Skin of body (tissue), 3 donors: ENCODE data around the gene KRCC1. TPM values are rescaled to one million over a fixed set of nuclear protein-coding genes. Genes with fewer than 3 reads are reported as not detected.
"Not testable (repeated sequence)": the region's sequence is repeated elsewhere in the genome, so short reads cannot be mapped to it uniquely, and the experiment has no call there.

Source experiments
- DNase-seq: peaks from one replicate; lab custom pipeline; 2025; lab: John Stamatoyannopoulos, UW
- small RNA-seq: library from RNA; depleted of rRNA; stranded (forward); fragments of <200 nt; gene quantifications from one replicate; pipeline ENCODE3, GENCODE V24; 2014; ENCODE audit warnings: low replicate concordance
- total RNA-seq: library from RNA; depleted of rRNA; stranded (reverse); fragments of >200 nt; gene quantifications from one replicate; pipeline ENCODE4 v1.2.3, GENCODE V29; 2014

KRCC1 gene
- total RNA-seq, 1 donor from 2014 or later = 15.5 TPM

GRCh38 chr2:88003074-88003755 is 52.4 kb downstream of the KRCC1 start:
- DNase-seq = no peak

- no peak for DNase-seq
Measured at GRCh38 chr2:88002359-88002707, 53.2 kb downstream of the KRCC1 start.

- DNase-seq = not testable (repeated sequence)
Measured at GRCh38 chr2:88000474-88000873, 55.1 kb downstream of the KRCC1 start.

- no peak for DNase-seq
Measured at GRCh38 chr2:87996570-87996969, 59.0 kb downstream of the KRCC1 start.

GRCh38 chr2:87995756-87996155 is 59.8 kb downstream of the KRCC1 start:
- no peak for DNase-seq

DNA sequence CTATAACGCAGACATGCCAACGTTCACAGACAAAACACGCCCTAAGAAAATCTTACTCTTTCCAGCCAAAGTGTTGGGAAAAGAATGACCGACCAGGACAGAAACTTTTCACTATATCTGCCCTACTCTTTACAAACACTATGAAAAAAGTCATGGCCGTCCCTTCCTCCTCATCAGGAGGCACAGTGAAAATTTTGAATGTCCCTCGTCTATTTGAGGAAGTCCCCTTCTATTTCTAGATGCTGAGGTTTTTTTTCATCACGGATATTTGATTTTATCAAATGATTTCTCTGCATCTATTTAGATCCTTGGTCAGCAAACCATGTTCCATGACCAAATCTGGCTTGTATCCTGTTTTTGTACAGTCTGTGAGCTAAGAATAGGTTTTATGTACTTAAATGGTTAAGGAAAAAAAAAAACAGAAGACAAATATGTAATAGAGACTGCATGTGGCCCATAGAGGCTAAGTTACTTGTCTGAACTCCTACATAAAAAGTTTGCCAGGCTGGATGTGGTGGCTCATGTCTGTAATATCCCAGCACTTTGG is 61.2 kb downstream of the KRCC1 start:
- not testable (repeated sequence) for DNase-seq

GRCh38 chr2:87992569-87992968 is 63.0 kb downstream of the KRCC1 start:
- DNase-seq = not testable (repeated sequence)

DNA sequence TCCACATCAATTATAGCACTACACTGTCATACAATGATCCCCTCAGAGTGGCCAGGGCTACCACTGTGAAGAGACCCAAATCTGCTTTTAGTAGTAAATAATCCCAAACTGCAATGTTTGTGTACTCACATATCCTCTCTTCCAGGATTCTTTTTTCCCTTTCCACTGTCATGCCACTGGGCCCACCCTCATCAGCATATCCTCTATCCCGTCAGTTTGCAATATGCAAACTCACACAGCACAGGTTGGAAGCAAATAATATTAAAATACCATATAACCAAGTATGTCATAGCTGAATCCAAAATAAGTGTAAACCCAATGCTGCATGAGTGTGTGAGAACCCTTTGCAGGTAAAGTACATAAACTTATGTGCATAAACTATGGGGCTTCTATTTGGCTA is 68.1 kb downstream of the KRCC1 start:
- DNase-seq = not testable (repeated sequence)

DNA sequence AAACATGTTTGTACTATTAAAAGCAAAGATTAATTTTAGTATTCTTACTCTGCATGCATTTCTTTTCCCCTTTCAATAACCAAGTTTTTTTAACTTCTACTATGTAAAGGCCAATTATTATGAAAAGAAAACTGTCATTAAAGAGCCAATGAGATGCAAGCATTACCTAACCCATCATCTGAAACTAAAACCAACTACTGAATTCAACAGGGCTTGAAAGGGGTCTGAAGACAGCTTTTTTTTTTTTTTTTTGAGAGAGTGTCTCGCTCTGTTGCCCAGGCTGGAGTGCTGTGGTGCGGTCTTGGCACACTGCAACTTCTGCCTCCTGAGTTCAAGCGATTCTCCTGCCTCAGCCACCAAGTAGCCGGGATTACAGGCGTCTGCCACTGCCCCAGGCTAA is 69.7 kb downstream of the KRCC1 start:
- DNase-seq = not testable (repeated sequence)

- not testable (repeated sequence) for DNase-seq
Measured at GRCh38 chr2:87981182-87981581, 74.4 kb downstream of the KRCC1 start.

Small RNA genes lying within 50 kb of the gene (small RNA-seq; reads per million reads assigned to genes)
- gene MIR4780 = not detected
- 3.5 reads per million, percentile 89 among the genes with 10 or more reads in this experiment for gene RNU2-63P

Other genes with a start within 250 kb of the KRCC1 start
- gene RGPD2, start 230.0 kb downstream of the KRCC1 start, total RNA-seq = 6.9 TPM
- not detected for gene RNU2-63P, start 39.2 kb downstream of the KRCC1 start, total RNA-seq
- 15.7 TPM for gene SMYD1, start 12.0 kb upstream of the KRCC1 start, total RNA-seq
- gene FABP1, start 72.3 kb upstream of the KRCC1 start, total RNA-seq = not detected
- gene THNSL2, start 114.6 kb upstream of the KRCC1 start, total RNA-seq = 17.9 TPM